Panc1 (cell line): ENCODE measurements around the gene SLC37A1.

ENCODE experiments used
- CTCF ChIP-seq: fragments of 450-650 bp; IDR thresholded peaks from 2 replicates; pipeline ENCODE4 v1.5.1; 2017; ENCODE audit warnings: mild to moderate bottlenecking
- POLR2AphosphoS5 ChIP-seq: IDR thresholded peaks from 2 replicates; pipeline ENCODE4 v1.6.1; 2012; ENCODE audit warnings: mild to moderate bottlenecking, low read depth, low read length, moderate library complexity
- REST ChIP-seq, 2 experiments: IDR thresholded peaks; 2 replicates each; pipeline ENCODE4 v1.6.1; 2011 to 2012; ENCODE audit warnings: low read depth in 2 of 2, control low read depth in 1 of 2, low read length in 1 of 2, mild to moderate bottlenecking in 1 of 2, moderate library complexity in 1 of 2; ENCODE audit not compliant: insufficient read depth in 1 of 2
- SIN3A ChIP-seq: IDR thresholded peaks from 2 replicates; pipeline ENCODE4 v1.6.1; 2012; ENCODE audit warnings: low read depth, mild to moderate bottlenecking, low read length, moderate library complexity, borderline replicate concordance; ENCODE audit not compliant: insufficient read depth
- TCF7L2 ChIP-seq: IDR thresholded peaks from 2 replicates; pipeline ENCODE4 v1.6.1; 2011; ENCODE audit warnings: mild to moderate bottlenecking, low read depth, low read length, inconsistent platforms

- TF ChIP-seq CTCF (no peak), POLR2AphosphoS5 (no peak), REST (IDR thresholded peaks at IDR 0.05; ENCODE audit: insufficient read depth in 1 of 2, low read depth in 2 of 2, low read length in 1 of 2) (no peak), SIN3A (no peak), TCF7L2 (no peak)
Measured at GRCh38 chr21:42613756-42614155, 100.1 kb downstream of the SLC37A1 start.
